Ascending aorta (tissue), 2 donors: Measurements from ENCODE around the gene SEPSECS. TPM values are rescaled to one million over a fixed set of nuclear protein-coding genes. Genes with fewer than 3 reads are reported as not detected.

Experiments
- DNase-seq, 2 donors: peaks; one replicate each; pipeline ENCODE4 v3.0.0-alpha.2; 2019; ENCODE audit warnings: low spot score in 2 of 2
- H3K27ac ChIP-seq, 2 donors: fragments of 200-600 bp; sonication (generic); one replicate each; pipeline ENCODE4 v1.5.1; 2016 to 2017; ENCODE audit warnings: mild to moderate bottlenecking in 1 of 2
- H3K27me3 ChIP-seq: fragments of 200-600 bp; sonication (generic); one replicate; pipeline ENCODE4 v1.5.1; 2017
- H3K36me3 ChIP-seq, 2 donors: fragments of 200-600 bp; sonication (generic); one replicate each; pipeline ENCODE4 v1.5.1; 2016
- H3K4me1 ChIP-seq, 2 donors: fragments of 200-600 bp; sonication (generic); one replicate each; pipeline ENCODE4 v1.5.1; 2016 to 2017; ENCODE audit warnings: mild to moderate bottlenecking in 1 of 2
- H3K4me3 ChIP-seq, 2 donors: fragments of 200-600 bp; sonication (generic); one replicate each; pipeline ENCODE4 v1.5.1; 2016 to 2017; ENCODE audit warnings: mild to moderate bottlenecking in 1 of 2
- H3K9me3 ChIP-seq, 2 donors: fragments of 200-600 bp; sonication (generic); one replicate each; pipeline ENCODE4 v1.5.1; 2016
- CTCF ChIP-seq, 3 experiments: fragments of 200-600 bp in 2 of 3; fragments of 450-650 bp in 1 of 3; sonication (generic) in 2 of 3; IDR thresholded peaks; one replicate each; pipeline ENCODE4 v1.5.1; 2016 to 2019; ENCODE audit warnings: antibody characterized with exemption in 3 of 3, mild to moderate bottlenecking in 1 of 3, moderate library complexity in 1 of 3
- intact Hi-C: fragments of 100-400 bp; cut with DNase I; formaldehyde crosslinking; loops from one replicate; pipeline ENCODE4 v1.15.1; 2023
- total RNA-seq: library from RNA; depleted of rRNA; stranded (reverse); fragments of >200 nt; gene quantifications from one replicate; pipeline ENCODE4 v1.1.0, GENCODE V29; 2016

The SEPSECS gene
- total RNA-seq, result 5.2 TPM

DNA sequence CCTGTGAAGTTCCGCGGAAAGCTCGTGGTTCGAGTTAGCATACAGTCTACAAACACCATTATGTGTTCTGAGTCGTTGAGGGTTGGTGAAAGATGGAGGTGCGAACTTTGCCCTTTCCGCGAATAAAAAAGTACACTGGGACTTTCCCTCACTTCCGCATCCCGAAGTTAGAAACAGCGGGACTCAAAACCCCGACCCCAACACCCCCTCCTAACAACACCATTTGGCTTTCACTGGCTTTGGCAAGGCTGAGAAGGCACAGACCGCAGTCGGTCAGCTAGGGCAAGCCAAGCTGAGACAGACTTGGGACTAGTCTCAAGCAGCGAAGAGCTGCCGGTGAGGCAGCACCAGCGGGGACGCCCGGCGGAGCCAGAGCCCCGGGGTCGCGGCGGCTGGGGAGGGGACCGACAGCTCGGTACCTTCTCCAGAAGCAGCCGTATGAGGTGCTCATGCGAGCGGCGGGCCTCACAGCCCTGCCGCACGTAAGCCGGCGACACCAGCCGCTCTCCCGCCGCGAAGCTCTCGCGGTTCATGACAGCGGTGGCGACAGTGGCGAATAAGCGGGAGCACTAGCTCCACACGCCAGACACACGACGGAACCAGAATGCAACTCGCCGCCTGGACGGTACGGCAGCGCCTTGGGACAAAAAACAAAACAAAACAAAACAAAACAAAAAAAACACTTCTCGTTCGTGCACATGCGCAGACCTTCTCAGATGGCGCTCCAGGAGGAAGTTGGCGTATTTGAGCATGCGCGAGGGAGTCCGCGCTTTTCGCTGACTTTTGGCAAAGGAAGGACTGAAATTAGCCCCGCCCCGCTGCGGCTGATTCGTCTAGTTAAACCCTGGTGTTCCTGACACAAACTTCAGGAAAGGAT lies at the start of gene SEPSECS:
TSS of gene SEPSECS (minus strand) at position 613 of the 877 bp plus-strand sequence. CDS start at position 533, 80 bp downstream.
- H3K36me3 ChIP-seq, result no peaks in the 10 kb centered on the region
- peak within 1 kb of the TSS; percentile 95 to 97 for H3K27ac ChIP-seq
- no peaks in the 10 kb centered on the region for H3K27me3 ChIP-seq
- H3K4me3 ChIP-seq, result peak within 1 kb of the TSS; percentile 76 to 86
- intact Hi-C loops, result loop anchor here (1.0 to 10.0 kb wide), 7 partner anchors 13 to 755 kb away; partner anchors contain the start of genes ANAPC4, DHX15, SMIM20 and ZCCHC4
- H3K4me1 ChIP-seq, result peaks cover 3 to 15% of the 10 kb centered on the region in 2 donors
- peak; percentile 90 to 98 for DNase-seq
- H3K9me3 ChIP-seq, result no peaks in the 10 kb centered on the region
- TF ChIP-seq CTCF (IDR thresholded peaks at IDR 0.05), result no peak

GRCh38 chr4:25209702-25210101 lies 49.5 kb upstream of the SEPSECS start:
- intact Hi-C loops, result no loop called here
- Histone ChIP-seq H3K4me3 (no peak overlapping the region), H3K27ac (no peak overlapping the region), H3K36me3 (no peaks in the 10 kb centered on the region), H3K27me3 (no peaks in the 10 kb centered on the region), H3K9me3 (peaks cover 0 to 8% of the 10 kb centered on the region in 2 donors), H3K4me1 (no peaks in the 10 kb centered on the region)
- no peak for TF ChIP-seq CTCF (IDR thresholded peaks at IDR 0.05)
- no peak for DNase-seq

GRCh38 chr4:25207997-25208396 lies 47.7 kb upstream of the SEPSECS start:
- peaks cover 0 to 8% of the 10 kb centered on the region in 2 donors for H3K9me3 ChIP-seq
- no peaks in the 10 kb centered on the region for H3K36me3 ChIP-seq
- intact Hi-C loops, result no loop called here
- H3K27ac ChIP-seq, result no peak overlapping the region
- no peak overlapping the region for H3K4me3 ChIP-seq
- no peaks in the 10 kb centered on the region for H3K27me3 ChIP-seq
- H3K4me1 ChIP-seq, result no peaks in the 10 kb centered on the region
- TF ChIP-seq CTCF (IDR thresholded peaks at IDR 0.05), result no peak
- no peak for DNase-seq

DNA sequence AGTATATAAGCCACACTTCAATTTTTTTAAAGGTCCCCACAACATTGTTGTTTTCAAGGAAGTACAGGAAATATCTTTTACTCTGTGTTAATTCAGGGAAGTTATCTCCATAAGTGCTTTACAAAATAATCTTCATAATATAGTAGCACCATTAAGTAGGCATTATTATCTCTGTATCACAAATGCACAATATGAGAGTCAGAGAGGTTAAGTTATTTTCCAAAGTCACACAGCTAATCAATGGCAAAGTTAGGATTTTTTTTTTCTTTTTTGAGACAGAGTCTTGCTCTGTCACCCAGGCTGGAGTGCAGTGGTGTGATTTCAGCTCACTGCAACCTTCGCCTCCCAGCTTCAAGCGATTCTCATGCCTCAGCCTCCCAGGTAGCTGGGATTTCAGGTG lies 38.5 kb upstream of the SEPSECS start:
- H3K4me3 ChIP-seq, result no peak overlapping the region
- no peaks in the 10 kb centered on the region for H3K4me1 ChIP-seq
- no peaks in the 10 kb centered on the region for H3K9me3 ChIP-seq
- intact Hi-C loops, result no loop called here
- no peak for TF ChIP-seq CTCF (IDR thresholded peaks at IDR 0.05)
- H3K36me3 ChIP-seq, result no peaks in the 10 kb centered on the region
- no peaks in the 10 kb centered on the region for H3K27me3 ChIP-seq
- no peak overlapping the region for H3K27ac ChIP-seq
- DNase-seq, result no peak

- no peak for TF ChIP-seq CTCF (IDR thresholded peaks at IDR 0.05)
- Histone ChIP-seq H3K4me1 (no peaks in the 10 kb centered on the region), H3K9me3 (no peaks in the 10 kb centered on the region), H3K36me3 (no peaks in the 10 kb centered on the region), H3K27ac (no peak overlapping the region), H3K4me3 (no peak overlapping the region), H3K27me3 (no peaks in the 10 kb centered on the region)
- intact Hi-C loops, result no loop called here
- DNase-seq, result no peak
Measured at GRCh38 chr4:25190407-25190806, 30.2 kb upstream of the SEPSECS start.
